Middle frontal gyrus (tissue), 1 donor: ENCODE results near the gene STYK1.

ENCODE experiments used
- DNase-seq: peaks from one replicate; pipeline ENCODE4 v3.0.0-alpha.2; 2015; ENCODE audit warnings: low spot score; ENCODE audit errors: extremely low spot score

The STYK1 gene

GRCh38 chr12:10673659-10674384 lies at the start of gene STYK1:
Gene STYK1 (minus strand): TSS chr12:10674052. CDS start chr12:10634618, 39,434 bp downstream.
- peak; percentile 55 for DNase-seq

DNA sequence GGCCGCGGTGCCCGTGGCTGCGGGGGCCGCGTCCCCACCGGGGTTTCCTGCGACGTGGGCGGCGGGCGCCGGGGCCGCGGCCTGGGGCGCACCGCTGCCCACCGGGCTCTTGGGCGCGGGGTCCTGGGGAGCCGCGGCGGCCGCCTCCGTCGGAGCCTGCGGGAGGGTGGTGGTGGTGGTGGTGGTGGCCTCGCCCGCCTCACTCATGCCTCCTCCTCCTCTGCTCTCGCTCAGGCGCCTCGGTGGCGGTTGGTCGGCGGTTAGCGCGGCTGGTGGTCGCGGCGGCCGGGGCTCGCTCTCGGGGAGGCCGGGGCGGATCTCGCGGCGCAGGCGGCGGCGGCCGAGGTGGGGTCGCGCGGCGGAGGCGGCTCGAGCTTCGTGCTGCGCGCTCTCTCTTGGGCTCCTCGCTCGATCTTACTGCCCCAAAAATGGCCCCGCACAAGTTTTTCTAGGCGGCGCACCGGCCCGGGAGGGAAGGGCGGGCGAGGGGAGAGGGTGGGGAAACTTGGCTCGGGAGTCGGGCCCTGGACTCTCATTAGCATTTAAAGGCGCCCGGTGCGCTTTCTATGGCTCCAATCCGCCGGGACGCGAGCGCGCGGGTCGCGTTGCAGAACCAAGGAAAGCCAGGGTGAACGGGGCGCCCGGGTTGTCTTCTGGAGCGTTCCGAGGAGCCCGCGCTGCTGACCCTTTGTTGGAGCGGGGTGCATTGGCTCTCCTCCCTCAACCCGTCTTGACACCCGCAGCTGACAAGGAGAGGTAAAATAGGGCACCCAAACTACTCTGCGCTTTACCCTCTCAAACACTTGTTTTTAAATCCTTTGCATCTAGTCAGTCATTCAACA lies 49.3 kb upstream of the STYK1 start, which contains the start of gene YBX3:
Gene YBX3, minus strand, starts transcription at position 419 of the 842 bp plus-strand sequence. Its CDS starts 212 bp downstream, at position 207.
- DNase-seq = no peak

- no peak for DNase-seq
Observed at GRCh38 chr12:10722502-10722904, 48.7 kb upstream of the STYK1 start.

DNA sequence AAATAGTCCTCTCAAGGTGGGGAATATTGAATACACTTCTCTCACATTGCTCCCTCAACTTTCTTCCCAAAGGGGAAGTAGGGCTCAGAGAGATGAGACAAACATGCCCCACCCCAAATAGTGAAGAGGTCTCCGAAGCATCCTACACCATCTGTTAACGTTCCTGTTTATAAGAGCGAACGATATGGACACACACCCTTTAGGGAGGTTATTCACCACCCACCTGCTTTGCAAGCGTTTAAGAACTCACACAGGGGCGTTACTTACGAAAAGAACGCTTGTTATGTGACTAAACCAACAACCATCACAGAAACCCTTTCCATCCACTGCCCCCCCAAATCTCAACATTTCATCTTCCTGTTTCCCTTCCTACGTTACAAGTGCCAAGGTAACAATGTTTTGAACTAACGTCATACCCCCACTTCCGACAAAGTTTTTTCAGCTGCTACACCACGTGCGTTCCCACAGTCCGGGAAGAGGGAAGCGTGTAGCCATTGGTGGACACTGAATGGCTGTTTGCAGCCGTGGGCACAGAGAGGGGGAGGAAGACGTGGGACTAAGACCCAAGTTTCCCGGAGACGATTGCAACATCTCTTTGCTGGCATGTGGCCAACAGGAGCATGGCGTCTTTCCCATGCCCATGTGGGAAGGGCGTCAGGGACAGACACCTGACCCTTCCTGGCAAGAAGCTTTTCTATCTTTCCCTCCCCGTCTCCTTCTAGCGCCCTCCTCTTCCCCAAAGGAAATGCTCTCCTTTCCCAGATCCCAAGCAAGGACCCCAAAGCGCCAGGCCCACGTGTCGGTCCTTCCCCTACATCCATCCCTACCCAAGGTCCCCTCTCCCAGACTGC lies 48.0 kb upstream of the STYK1 start:
- no peak for DNase-seq

DNA sequence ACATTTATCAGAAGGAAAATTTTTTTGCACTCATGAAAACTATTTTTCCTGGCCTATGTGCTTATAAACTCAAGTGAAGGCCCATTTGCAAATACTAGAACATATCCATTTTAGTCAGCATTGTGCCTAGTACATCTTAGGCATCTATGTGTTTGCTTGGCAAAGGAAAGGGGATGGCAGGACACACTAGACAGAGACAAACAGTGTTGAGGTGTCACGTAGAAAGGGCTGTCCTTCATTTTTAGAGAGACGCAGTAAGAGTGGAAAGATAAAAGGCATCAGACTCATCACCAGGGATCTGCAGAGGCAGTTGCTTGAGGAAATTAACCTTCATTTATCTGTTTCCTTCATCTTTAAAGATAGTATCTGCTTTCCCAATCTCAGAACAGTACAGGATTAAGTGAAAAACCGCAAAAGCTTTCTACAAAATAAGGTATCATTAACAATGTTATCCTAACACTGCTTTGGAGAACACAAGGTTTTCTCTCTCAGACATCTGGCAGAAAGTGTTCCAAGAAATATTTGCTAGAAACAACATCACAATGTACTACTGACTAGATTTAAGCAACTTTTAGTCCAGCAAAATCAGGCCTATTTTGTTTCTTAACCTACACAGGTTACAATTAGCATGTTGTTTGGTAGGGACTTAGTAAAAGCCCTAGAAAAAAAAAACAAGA lies 47.3 kb upstream of the STYK1 start:
- no peak for DNase-seq

DNA sequence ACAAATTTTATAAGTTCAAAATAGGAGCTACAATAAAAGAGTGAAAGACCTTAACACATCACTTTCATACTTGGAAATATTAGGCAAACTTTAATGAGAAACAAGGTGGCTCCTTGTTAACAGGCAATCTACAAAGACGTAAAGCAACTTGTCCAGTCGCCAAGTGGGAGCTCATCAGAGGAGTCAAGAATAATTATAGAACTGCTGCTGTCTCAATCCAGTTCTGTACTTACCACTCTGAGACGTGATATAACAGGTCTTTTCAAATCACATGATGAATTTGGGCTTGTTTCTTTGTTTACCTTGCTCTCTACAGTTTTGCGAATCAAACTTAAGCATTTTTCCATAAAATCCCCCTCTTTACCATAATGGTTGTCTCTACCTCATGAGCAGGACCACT lies 45.6 kb upstream of the STYK1 start:
- DNase-seq = no peak

DNA sequence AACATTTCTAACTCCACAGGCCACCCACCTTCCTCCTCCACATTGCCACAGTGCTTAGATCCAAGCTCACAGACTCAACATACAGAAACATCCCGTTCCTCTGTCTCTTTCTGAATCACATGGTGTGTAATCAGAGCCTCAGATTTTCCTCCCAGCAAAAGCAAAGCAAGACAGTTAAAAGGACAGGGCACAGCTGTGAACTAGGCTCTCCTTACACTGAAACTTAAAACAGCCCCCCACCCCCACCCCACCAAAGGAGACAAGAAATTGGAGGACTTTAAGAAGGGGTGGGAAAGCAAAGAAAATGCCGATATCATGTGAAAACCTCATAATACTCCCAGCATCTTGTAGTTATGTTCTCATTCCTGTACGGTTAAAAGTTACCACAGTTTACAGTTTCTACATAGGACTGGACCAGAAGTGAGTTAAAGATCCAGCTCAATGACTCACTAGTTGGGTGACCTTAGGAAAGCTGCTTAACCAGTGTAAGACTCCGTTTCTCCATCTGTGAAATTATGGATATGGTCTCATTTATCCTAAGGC lies 44.5 kb upstream of the STYK1 start:
- DNase-seq = no peak

- DNase-seq = no peak
Observed at GRCh38 chr12:10717410-10717809, 43.6 kb upstream of the STYK1 start.

DNA sequence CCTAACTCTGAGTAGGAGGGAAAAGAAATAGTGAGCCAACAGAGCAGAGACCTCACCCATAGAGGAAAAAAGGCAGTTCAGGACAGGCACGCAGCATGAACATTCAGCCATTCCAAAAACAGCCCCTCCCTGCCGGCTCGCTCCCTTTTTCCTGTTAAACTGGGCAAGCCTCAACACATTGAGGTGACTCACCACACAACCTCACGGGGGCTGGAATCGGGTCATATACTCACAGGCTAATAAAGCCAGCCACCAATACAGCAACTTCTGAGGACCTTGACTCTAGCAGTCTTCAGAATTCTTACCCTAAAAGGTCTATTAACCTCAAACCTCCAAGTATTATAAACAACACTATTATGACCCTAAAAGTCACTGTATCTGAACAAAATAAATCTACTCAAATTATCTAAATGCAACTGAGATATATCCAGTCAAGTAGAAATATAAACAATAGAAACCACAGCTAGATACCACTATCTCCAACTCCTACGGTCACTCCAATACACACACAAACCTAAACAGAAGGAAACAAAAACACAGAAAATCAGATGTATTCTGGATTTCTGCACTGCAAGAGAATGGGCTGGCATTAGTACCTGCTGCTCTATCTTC lies 43.0 kb upstream of the STYK1 start:
- DNase-seq = no peak

- DNase-seq = no peak
Observed at GRCh38 chr12:10716277-10716676, 42.4 kb upstream of the STYK1 start.

DNA sequence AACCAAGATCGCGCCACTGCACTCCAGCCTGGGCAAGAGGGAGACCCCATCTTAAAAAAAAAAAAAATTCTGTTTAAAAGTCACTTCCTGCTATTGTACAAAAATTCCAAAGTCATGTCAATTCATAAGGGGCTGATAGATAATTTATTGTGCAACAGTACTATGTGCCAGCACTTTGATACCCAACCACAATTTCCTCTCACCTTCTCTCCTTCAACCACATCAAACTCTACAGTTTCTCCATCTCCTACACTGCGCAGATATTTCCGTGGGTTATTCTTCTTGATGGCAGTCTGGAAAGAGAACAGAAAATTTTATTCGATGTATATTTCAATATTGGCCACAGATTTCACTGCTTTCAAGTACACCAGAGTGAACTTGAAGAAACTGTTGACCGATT lies 41.6 kb upstream of the STYK1 start:
- DNase-seq = no peak

DNA sequence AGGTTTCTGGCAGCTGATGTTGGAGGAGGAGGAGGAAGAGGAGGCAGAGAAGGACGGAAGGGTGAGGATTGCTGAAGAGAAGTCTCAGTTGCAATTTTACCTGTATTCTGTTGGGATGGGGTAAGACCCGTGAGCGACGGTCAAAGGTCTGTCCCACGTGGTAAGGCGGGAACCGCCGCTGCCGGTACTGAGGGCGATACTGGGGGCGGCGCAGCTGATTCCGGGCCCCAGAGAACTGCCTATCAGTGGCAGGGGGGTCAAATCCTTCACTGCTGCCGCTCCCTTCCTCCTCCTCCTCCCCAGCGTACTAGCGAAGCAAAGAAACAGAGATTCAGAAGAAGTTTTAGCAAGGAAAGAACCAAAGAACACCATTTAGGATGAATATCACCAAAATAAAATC lies 36.0 kb upstream of the STYK1 start:
- no peak for DNase-seq

GRCh38 chr12:10708862-10709261 lies 35.0 kb upstream of the STYK1 start:
- no peak for DNase-seq

- DNase-seq = no peak
Observed at GRCh38 chr12:10705655-10706054, 31.8 kb upstream of the STYK1 start.

DNA sequence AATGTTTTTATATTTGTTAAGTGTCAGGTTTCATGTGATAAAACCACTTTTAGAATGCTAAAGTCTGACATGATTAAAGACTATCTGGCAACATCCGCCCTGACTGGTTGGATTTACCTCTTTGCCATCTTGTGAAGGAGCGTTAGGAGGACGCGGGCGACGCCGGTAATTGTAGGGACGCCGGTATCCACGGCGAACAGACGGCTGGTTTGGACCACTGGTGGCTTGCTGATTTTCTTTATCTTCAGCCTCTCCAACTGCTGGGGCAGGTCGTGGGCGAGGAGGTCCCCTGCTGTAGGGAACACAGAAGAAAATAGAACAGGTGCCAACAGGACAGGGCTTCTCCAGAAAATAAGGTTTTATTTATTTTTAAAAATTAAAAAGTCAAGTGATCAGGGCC lies 28.0 kb upstream of the STYK1 start:
- DNase-seq = no peak

DNA sequence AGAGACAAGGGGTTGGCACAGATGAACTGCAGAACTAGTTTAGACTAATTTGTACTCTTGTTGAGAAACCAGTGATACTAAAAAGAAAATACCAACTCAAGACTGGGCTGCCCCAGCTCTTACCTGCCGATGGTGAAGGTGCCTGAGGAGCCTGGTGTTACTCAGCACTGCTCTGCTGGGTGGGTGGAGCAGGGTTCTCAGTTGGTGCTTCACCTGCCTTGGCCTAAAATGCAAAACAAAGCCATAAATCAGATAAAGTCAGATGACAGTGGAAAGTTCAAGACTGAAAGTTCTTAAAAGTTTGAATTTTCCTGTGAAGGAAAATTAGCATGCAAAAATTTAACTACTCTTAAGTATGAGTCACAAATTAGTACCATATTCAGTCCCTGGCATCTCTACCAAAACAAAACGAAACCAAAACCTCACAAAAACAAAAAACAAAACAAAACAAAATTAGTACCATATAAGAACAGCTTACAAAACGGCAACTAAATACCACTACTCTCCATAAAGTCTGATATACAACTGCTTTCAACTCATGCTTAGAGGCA lies 27.4 kb upstream of the STYK1 start:
- no peak for DNase-seq

DNA sequence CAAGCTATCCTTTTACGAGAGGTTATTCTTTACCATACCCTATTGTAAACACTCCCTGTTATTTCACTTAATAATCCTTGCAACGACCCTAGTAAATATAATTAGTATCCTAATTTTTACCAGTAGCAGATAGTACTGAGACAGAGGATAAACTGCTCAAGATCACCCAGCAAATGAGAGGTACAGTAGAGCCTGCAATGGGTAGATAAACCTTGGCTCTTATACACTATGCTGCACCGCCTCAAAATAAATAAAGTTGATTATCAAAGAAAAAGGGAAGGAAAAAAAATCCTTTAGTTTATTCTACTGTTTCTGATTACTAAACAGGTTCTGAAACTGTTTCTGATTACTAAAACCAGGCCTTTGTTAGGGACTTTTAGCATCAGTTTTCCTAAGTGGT lies 26.7 kb upstream of the STYK1 start:
- DNase-seq = no peak

- DNase-seq = no peak
Observed at GRCh38 chr12:10697862-10698261, 24.0 kb upstream of the STYK1 start.

- DNase-seq = no peak
Observed at GRCh38 chr12:10697156-10697555, 23.3 kb upstream of the STYK1 start.

DNA sequence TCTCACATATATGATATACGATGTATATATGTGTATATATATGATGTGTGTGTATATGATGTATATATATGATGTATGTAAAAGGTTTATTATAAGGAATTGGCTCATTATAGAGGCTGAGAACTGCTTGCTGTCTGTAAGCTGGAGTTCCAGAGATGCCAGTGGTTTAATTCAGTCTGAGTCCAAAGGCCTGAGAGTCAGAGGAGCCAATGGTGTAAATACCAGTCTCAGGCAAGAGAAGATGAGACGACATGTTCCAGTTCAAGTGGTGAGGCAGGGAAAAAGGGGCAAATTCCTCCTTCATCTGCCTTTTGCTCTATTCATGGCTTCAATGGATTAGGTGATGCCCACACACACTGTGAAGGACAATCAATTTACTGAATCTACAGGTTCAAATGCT lies 17.1 kb upstream of the STYK1 start:
- DNase-seq = no peak
